OCI-LY1 (cell line): ENCODE measurements around the gene TRAF5.

Experiments
- EZH2 ChIP-seq: fragments of 200-600 bp; sonication (generic), shearing (Covaris generic); IDR thresholded peaks from 2 replicates; pipeline ENCODE4 v1.8.0; 2017; ENCODE audit warnings: borderline replicate concordance, mixed run types, mild to moderate bottlenecking, antibody characterized with exemption, low read length, moderate library complexity, mixed read lengths
- TF ChIP-seq, protein P1 (sequence below): fragments of 200-600 bp; sonication (generic), shearing (Covaris generic); IDR thresholded peaks from 2 replicates; pipeline ENCODE4 v1.5.1; 2017; ENCODE audit warnings: mild to moderate bottlenecking, antibody characterized with exemption, low read length, moderate library complexity, mixed read lengths

DNA sequence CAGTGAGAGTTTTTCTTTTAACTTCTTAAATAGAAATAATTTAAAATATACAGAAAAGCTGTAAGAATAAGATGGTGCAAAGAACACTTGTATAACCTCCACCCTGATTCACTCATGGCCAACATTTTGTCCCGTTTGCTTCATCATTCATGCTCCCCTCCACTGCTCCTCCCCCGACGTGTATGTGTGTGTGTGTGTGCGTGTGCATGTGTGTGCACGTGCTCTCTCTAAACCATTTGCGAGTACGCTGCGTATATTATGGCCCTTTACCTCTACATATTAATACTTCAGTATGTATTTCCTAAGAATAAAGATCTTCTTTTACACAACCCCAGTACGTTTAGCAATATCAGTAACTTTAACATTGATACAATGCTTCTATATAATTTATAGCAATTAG, 43.0 kb downstream of the TRAF5 start:
- TF ChIP-seq, protein P1, sequence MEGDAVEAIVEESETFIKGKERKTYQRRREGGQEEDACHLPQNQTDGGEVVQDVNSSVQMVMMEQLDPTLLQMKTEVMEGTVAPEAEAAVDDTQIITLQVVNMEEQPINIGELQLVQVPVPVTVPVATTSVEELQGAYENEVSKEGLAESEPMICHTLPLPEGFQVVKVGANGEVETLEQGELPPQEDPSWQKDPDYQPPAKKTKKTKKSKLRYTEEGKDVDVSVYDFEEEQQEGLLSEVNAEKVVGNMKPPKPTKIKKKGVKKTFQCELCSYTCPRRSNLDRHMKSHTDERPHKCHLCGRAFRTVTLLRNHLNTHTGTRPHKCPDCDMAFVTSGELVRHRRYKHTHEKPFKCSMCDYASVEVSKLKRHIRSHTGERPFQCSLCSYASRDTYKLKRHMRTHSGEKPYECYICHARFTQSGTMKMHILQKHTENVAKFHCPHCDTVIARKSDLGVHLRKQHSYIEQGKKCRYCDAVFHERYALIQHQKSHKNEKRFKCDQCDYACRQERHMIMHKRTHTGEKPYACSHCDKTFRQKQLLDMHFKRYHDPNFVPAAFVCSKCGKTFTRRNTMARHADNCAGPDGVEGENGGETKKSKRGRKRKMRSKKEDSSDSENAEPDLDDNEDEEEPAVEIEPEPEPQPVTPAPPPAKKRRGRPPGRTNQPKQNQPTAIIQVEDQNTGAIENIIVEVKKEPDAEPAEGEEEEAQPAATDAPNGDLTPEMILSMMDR = no peak
- no peak for TF ChIP-seq EZH2
